ENCODE data around the gene OPRD1.

Gene OPRD1

GRCh38 chr1:28898405-28898881 lies 86.5 kb downstream of the OPRD1 start:
- in situ Hi-C loops (cut with MboI; ENCODE audit: low sequenced_read_pairs, unreplicated experiment), result no loop called here
- no peak for TF ChIP-seq CTCF (IDR thresholded peaks at IDR 0.05; ENCODE audit: borderline replicate concordance, control extremely low read depth, extremely low read depth, insufficient read depth, missing control alignments)
- no peak for DNase-seq (ENCODE audit: low spot score)

- DNase-seq (ENCODE audit: low spot score), result no peak
- no peak for TF ChIP-seq CTCF (IDR thresholded peaks at IDR 0.05; ENCODE audit: borderline replicate concordance, control extremely low read depth, extremely low read depth, insufficient read depth, missing control alignments)
- in situ Hi-C loops (cut with MboI; ENCODE audit: low sequenced_read_pairs, unreplicated experiment), result no loop called here
Observed at GRCh38 chr1:28899267-28899666, 87.3 kb downstream of the OPRD1 start.

- no peak for TF ChIP-seq CTCF (IDR thresholded peaks at IDR 0.05; ENCODE audit: borderline replicate concordance, control extremely low read depth, extremely low read depth, insufficient read depth, missing control alignments)
- in situ Hi-C loops (cut with MboI; ENCODE audit: low sequenced_read_pairs, unreplicated experiment), result no loop called here
- DNase-seq (ENCODE audit: low spot score), result no peak
Observed at GRCh38 chr1:28900562-28900961, 88.6 kb downstream of the OPRD1 start.

GRCh38 chr1:28902738-28903137 lies 90.8 kb downstream of the OPRD1 start:
- DNase-seq (ENCODE audit: low spot score), result no peak
- no peak for TF ChIP-seq CTCF (IDR thresholded peaks at IDR 0.05; ENCODE audit: borderline replicate concordance, control extremely low read depth, extremely low read depth, insufficient read depth, missing control alignments)
- in situ Hi-C loops (cut with MboI; ENCODE audit: low sequenced_read_pairs, unreplicated experiment), result no loop called here

GRCh38 chr1:28905921-28906666 lies 94.1 kb downstream of the OPRD1 start:
- DNase-seq (ENCODE audit: low spot score), result no peak
- TF ChIP-seq CTCF (IDR thresholded peaks at IDR 0.05; ENCODE audit: borderline replicate concordance, control extremely low read depth, extremely low read depth, insufficient read depth, missing control alignments), result no peak
- in situ Hi-C loops (cut with MboI; ENCODE audit: low sequenced_read_pairs, unreplicated experiment), result no loop called here

GRCh38 chr1:28909198-28909597 lies 97.2 kb downstream of the OPRD1 start:
- in situ Hi-C loops (cut with MboI; ENCODE audit: low sequenced_read_pairs, unreplicated experiment), result no loop called here
- TF ChIP-seq CTCF (IDR thresholded peaks at IDR 0.05; ENCODE audit: borderline replicate concordance, control extremely low read depth, extremely low read depth, insufficient read depth, missing control alignments), result no peak
- DNase-seq (ENCODE audit: low spot score), result no peak
